GM12801 (cell line): ENCODE results near the gene EIPR1.

ENCODE experiments used
- CTCF ChIP-seq: IDR thresholded peaks from one replicate; pipeline ENCODE4 v1.5.1; 2011; ENCODE audit warnings: control low read depth; ENCODE audit not compliant: insufficient read length; ENCODE audit errors: extremely low read depth

EIPR1 gene

GRCh38 chr2:3192920-3193319, 184.7 kb downstream of the EIPR1 start:
- TF ChIP-seq CTCF, result no peak

- TF ChIP-seq CTCF, result no peak
Measured at GRCh38 chr2:3192281-3192818, 185.3 kb downstream of the EIPR1 start.

- TF ChIP-seq CTCF, result no peak
Measured at GRCh38 chr2:3189961-3190360, 187.7 kb downstream of the EIPR1 start.

GRCh38 chr2:3189076-3189591, 188.5 kb downstream of the EIPR1 start:
- no peak for TF ChIP-seq CTCF

GRCh38 chr2:3188405-3188946, 189.1 kb downstream of the EIPR1 start:
- no peak for TF ChIP-seq CTCF

- TF ChIP-seq CTCF, result no peak
Measured at GRCh38 chr2:3187467-3187866, 190.2 kb downstream of the EIPR1 start.

- TF ChIP-seq CTCF, result no peak
Measured at GRCh38 chr2:3186766-3187165, 190.9 kb downstream of the EIPR1 start.
